ENCODE data around the gene LYSMD2.

LYSMD2 gene

GRCh38 chr15:51714162-51714561 is 23.3 kb downstream of the LYSMD2 start:
- TF ChIP-seq, protein P1, sequence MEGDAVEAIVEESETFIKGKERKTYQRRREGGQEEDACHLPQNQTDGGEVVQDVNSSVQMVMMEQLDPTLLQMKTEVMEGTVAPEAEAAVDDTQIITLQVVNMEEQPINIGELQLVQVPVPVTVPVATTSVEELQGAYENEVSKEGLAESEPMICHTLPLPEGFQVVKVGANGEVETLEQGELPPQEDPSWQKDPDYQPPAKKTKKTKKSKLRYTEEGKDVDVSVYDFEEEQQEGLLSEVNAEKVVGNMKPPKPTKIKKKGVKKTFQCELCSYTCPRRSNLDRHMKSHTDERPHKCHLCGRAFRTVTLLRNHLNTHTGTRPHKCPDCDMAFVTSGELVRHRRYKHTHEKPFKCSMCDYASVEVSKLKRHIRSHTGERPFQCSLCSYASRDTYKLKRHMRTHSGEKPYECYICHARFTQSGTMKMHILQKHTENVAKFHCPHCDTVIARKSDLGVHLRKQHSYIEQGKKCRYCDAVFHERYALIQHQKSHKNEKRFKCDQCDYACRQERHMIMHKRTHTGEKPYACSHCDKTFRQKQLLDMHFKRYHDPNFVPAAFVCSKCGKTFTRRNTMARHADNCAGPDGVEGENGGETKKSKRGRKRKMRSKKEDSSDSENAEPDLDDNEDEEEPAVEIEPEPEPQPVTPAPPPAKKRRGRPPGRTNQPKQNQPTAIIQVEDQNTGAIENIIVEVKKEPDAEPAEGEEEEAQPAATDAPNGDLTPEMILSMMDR (IDR thresholded peaks at IDR 0.05; ENCODE audit: low read depth, low read length, missing control alignments) = no peak
- no peaks in the 10 kb centered on the region for H3K27me3 ChIP-seq (replicated peaks)
- H3K27ac ChIP-seq = no peak overlapping the region
- in situ Hi-C loops (cut with HindIII; ENCODE audit: low pct_ligation_motif_present, low sequenced_read_pairs) = no loop called here
- H3K4me3 ChIP-seq (ENCODE audit: low read depth, low read length) = no peak overlapping the region
- H3K36me3 ChIP-seq (replicated peaks) = no peaks in the 10 kb centered on the region
- DNase-seq = no peak

DNA sequence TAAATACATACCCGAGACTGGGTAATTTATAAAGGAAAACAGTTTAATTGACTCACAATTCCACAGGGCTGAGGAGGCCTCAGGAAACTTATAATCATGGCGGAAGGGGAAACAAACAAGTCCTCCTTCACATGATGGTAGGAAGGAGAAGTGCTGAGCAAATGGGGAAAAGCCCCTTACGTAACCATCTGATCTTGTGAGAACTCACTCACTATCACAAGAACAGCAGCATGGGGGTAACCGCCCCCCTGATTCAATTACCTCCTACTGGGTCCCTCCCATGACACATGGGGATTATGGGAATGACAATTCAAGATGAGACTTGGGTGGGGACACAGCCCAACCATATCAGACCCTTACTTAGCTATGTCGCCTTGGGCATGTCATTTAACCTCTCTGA is 28.4 kb downstream of the LYSMD2 start:
- H3K36me3 ChIP-seq (replicated peaks) = no peaks in the 10 kb centered on the region
- in situ Hi-C loops (cut with HindIII; ENCODE audit: low pct_ligation_motif_present, low sequenced_read_pairs) = no loop called here
- TF ChIP-seq, protein P1 (IDR thresholded peaks at IDR 0.05; ENCODE audit: low read depth, low read length, missing control alignments) = no peak

DNA sequence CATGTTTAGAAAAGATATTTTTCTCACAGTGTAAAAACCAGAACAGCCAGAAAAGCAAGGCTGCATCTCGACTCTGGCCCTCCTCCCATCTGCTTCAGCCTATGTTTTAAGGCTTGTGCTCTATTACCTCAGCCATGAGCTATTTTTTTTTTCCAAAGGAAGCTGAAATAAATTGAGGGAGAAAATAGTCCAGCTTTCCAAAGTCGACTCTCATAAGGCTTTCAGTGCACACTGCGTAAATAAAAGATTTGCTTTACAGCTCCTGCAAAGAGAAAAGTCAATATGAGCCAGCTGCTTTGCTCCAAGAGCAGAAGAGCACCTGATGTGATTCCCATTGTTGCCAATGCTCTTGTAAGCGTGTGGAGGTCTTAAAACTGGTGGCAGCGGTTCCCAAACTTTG is 29.4 kb downstream of the LYSMD2 start:
- H3K27ac ChIP-seq = no peak overlapping the region
- no peaks in the 10 kb centered on the region for H3K27me3 ChIP-seq (replicated peaks)
- in situ Hi-C loops (cut with HindIII; ENCODE audit: low pct_ligation_motif_present, low sequenced_read_pairs) = no loop called here

More for the DNA sequence above, 28.4 kb downstream of the LYSMD2 start:
- no peaks in the 10 kb centered on the region for H3K27me3 ChIP-seq (replicated peaks)
- no peak for DNase-seq
- no peak overlapping the region for H3K4me3 ChIP-seq (ENCODE audit: low read depth, low read length)
- no peak overlapping the region for H3K27ac ChIP-seq

GRCh38 chr15:51706926-51707608 is 30.4 kb downstream of the LYSMD2 start:
- Histone ChIP-seq H3K27ac (no peak overlapping the region), H3K27me3 (replicated peaks) (no peaks in the 10 kb centered on the region), H3K36me3 (replicated peaks) (no peaks in the 10 kb centered on the region), H3K4me3 (ENCODE audit: low read depth, low read length) (no peak overlapping the region)
- in situ Hi-C loops (cut with HindIII; ENCODE audit: low pct_ligation_motif_present, low sequenced_read_pairs) = no loop called here
- no peak for DNase-seq
- TF ChIP-seq, protein P1 (IDR thresholded peaks at IDR 0.05; ENCODE audit: low read depth, low read length, missing control alignments) = no peak

More for the DNA sequence above, 29.4 kb downstream of the LYSMD2 start:
- TF ChIP-seq, protein P1 (IDR thresholded peaks at IDR 0.05; ENCODE audit: low read depth, low read length, missing control alignments) = no peak
- Histone ChIP-seq H3K36me3 (replicated peaks) (no peaks in the 10 kb centered on the region), H3K4me3 (ENCODE audit: low read depth, low read length) (no peak overlapping the region)
- no peak for DNase-seq

DNA sequence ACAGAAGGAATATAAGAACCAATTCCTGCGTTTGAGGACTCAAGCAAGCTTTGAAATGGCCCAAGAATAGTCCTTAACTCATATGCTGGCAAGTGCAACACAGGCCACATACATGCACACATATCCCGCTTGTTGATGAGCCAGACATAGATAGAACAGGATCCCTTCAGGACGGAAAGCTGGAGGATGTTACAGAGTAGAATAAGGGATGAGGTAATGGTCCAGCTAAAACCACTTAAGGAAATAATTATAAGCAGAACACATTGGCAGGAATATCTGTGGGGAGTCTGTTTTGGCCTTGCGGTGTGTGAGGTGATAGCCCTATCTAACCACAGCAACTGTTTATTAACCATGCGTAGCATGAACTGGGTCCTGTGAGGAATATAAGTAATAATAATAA is 31.2 kb downstream of the LYSMD2 start:
- Histone ChIP-seq H3K4me3 (ENCODE audit: low read depth, low read length) (no peak overlapping the region), H3K27ac (no peak overlapping the region), H3K27me3 (replicated peaks) (no peaks in the 10 kb centered on the region), H3K36me3 (replicated peaks) (no peaks in the 10 kb centered on the region)
- no peak for DNase-seq
- in situ Hi-C loops (cut with HindIII; ENCODE audit: low pct_ligation_motif_present, low sequenced_read_pairs) = no loop called here
- TF ChIP-seq, protein P1 (IDR thresholded peaks at IDR 0.05; ENCODE audit: low read depth, low read length, missing control alignments) = no peak

DNA sequence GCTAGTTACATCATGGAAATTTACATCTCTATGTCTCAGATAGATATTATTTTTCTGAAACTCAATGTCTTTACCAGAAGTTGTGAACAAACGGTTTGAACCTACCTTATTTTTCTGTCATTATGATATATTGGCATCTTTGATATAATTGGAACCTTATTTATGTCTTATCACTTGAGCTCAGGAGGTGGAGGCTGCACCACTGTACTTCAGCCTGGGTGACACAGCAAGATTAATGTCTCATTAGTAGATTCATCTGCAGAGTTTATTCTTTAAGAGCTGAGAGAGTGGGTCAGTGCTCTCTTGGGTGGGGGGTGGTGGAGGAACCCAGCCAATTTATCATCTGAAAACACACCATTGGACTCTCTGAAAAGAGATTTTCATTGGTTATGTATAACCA is 34.7 kb downstream of the LYSMD2 start:
- Histone ChIP-seq H3K36me3 (replicated peaks) (no peaks in the 10 kb centered on the region), H3K27ac (no peak overlapping the region), H3K27me3 (replicated peaks) (peaks cover 4% of the 10 kb centered on the region), H3K4me3 (ENCODE audit: low read depth, low read length) (no peak overlapping the region)
- in situ Hi-C loops (cut with HindIII; ENCODE audit: low pct_ligation_motif_present, low sequenced_read_pairs) = no loop called here
- TF ChIP-seq, protein P1 (IDR thresholded peaks at IDR 0.05; ENCODE audit: low read depth, low read length, missing control alignments) = no peak
- no peak for DNase-seq

Data from brain microvascular endothelial cell (primary cell).